ENCODE results near the gene RNGTT.

Gene RNGTT

DNA sequence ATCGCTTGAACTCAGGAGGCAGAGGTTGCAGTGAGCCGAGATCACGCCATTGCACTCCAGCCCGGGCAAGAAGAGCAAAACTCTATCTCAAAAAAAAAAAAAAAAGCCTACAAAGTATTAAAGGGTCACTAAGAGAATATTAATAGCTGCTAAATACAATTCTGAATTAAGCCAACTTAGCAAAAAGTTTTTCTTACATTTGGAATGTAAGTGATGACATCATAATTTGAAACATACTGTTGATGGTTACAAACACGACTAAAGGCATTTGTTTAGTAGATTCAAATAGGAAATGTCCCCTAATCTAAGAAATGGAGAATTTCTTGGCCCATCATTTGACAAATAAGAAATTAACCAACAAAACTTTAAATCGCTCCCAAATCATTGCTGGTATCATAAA, 282.8 kb downstream of the RNGTT start:
- no peaks in the 10 kb centered on the region for H3K79me2 ChIP-seq (ENCODE audit: insufficient read depth, low read length)
- no peaks in the 10 kb centered on the region for H3K27me3 ChIP-seq (ENCODE audit: insufficient read depth, low read length, poor library complexity, severe bottlenecking)
- no peaks in the 10 kb centered on the region for H3K9me2 ChIP-seq (replicated peaks; ENCODE audit: low read depth, low read length)
- no peak overlapping the region for H2AFZ ChIP-seq (ENCODE audit: low read length)
- H3K4me1 ChIP-seq (ENCODE audit: insufficient read depth, low read length, poor library complexity, severe bottlenecking): no peaks in the 10 kb centered on the region
- H3K9me3 ChIP-seq (ENCODE audit: insufficient read depth, low read depth, low read length): no peaks in the 10 kb centered on the region
- H3K36me3 ChIP-seq (ENCODE audit: insufficient read depth, low read length): peaks cover 5% of the 10 kb centered on the region; the same call in 1 of the 2 replicates
- no peaks in the 10 kb centered on the region for H3F3A ChIP-seq (ENCODE audit: low read depth)
- H4K20me1 ChIP-seq (ENCODE audit: insufficient read depth, low read length, poor library complexity, severe bottlenecking): no peaks in the 10 kb centered on the region
- TF ChIP-seq EZH2phosphoT487 (IDR thresholded peaks at IDR 0.05; ENCODE audit: borderline replicate concordance) (no peak), CTCF (conservative IDR thresholded peaks at IDR 0.05; ENCODE audit: low read length) (no peak)
- H3K4me2 ChIP-seq (ENCODE audit: low read depth, low read length, poor library complexity, severe bottlenecking): no peak overlapping the region
- H3K4me3 ChIP-seq (ENCODE audit: low read length, poor library complexity, severe bottlenecking): no peak overlapping the region
- H3K9ac ChIP-seq (ENCODE audit: low read depth, low read length, poor library complexity, severe bottlenecking): no peak overlapping the region

DNA sequence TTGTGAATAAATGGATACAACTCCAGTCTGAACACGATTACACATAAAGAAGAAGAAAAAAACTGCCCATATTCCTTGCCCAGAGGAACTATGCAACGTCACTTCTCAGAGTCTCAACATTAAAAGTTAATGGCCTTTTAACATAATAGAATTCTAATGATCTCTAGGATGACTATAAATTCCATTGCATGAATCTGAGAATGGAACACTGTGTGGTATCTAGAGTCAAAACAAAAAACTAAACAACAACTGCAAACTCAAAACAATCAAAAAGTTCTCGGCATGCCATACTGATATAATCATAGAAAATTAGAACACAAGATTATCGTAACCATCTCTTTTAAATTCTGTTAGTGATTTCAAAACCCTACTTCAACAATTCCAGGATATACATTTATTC, 283.6 kb downstream of the RNGTT start:
- Histone ChIP-seq H3K4me2 (ENCODE audit: low read depth, low read length, poor library complexity, severe bottlenecking) (no peak overlapping the region), H3K4me3 (ENCODE audit: low read length, poor library complexity, severe bottlenecking) (no peak overlapping the region), H3F3A (ENCODE audit: low read depth) (no peaks in the 10 kb centered on the region), H3K27me3 (ENCODE audit: insufficient read depth, low read length, poor library complexity, severe bottlenecking) (no peaks in the 10 kb centered on the region), H3K9ac (ENCODE audit: low read depth, low read length, poor library complexity, severe bottlenecking) (no peak overlapping the region), H3K9me3 (ENCODE audit: insufficient read depth, low read depth, low read length) (no peaks in the 10 kb centered on the region), H2AFZ (ENCODE audit: low read length) (no peak overlapping the region), H3K36me3 (ENCODE audit: insufficient read depth, low read length) (peaks cover 5% of the 10 kb centered on the region; the same call in 1 of the 2 replicates), H4K20me1 (ENCODE audit: insufficient read depth, low read length, poor library complexity, severe bottlenecking) (no peaks in the 10 kb centered on the region), H3K79me2 (ENCODE audit: insufficient read depth, low read length) (no peaks in the 10 kb centered on the region), H3K9me2 (replicated peaks; ENCODE audit: low read depth, low read length) (no peaks in the 10 kb centered on the region), H3K4me1 (ENCODE audit: insufficient read depth, low read length, poor library complexity, severe bottlenecking) (no peaks in the 10 kb centered on the region)
- TF ChIP-seq CTCF (conservative IDR thresholded peaks at IDR 0.05; ENCODE audit: low read length) (no peak), EZH2phosphoT487 (IDR thresholded peaks at IDR 0.05; ENCODE audit: borderline replicate concordance) (no peak)

- H3K4me2 ChIP-seq (ENCODE audit: low read depth, low read length, poor library complexity, severe bottlenecking): no peak overlapping the region
- H3F3A ChIP-seq (ENCODE audit: low read depth): no peaks in the 10 kb centered on the region
- H2AFZ ChIP-seq (ENCODE audit: low read length): no peak overlapping the region
- no peak overlapping the region for H3K4me3 ChIP-seq (ENCODE audit: low read length, poor library complexity, severe bottlenecking)
- H3K9ac ChIP-seq (ENCODE audit: low read depth, low read length, poor library complexity, severe bottlenecking): no peak overlapping the region
- H3K79me2 ChIP-seq (ENCODE audit: insufficient read depth, low read length): no peaks in the 10 kb centered on the region
- no peak for TF ChIP-seq EZH2phosphoT487 (IDR thresholded peaks at IDR 0.05; ENCODE audit: borderline replicate concordance)
- no peak for TF ChIP-seq CTCF (conservative IDR thresholded peaks at IDR 0.05; ENCODE audit: low read length)
- no peaks in the 10 kb centered on the region for H4K20me1 ChIP-seq (ENCODE audit: insufficient read depth, low read length, poor library complexity, severe bottlenecking)
- H3K4me1 ChIP-seq (ENCODE audit: insufficient read depth, low read length, poor library complexity, severe bottlenecking): no peaks in the 10 kb centered on the region
- H3K36me3 ChIP-seq (ENCODE audit: insufficient read depth, low read length): peaks cover 5% of the 10 kb centered on the region; the same call in 1 of the 2 replicates
- H3K27me3 ChIP-seq (ENCODE audit: insufficient read depth, low read length, poor library complexity, severe bottlenecking): no peaks in the 10 kb centered on the region
- H3K9me3 ChIP-seq (ENCODE audit: insufficient read depth, low read depth, low read length): no peaks in the 10 kb centered on the region
- H3K9me2 ChIP-seq (replicated peaks; ENCODE audit: low read depth, low read length): no peaks in the 10 kb centered on the region
Measured at GRCh38 chr6:88677356-88677755, 286.1 kb downstream of the RNGTT start.

All from Loucy (cell line).